HK-2 (cell line): ENCODE results near the gene ZNF292.
"Not testable (repeated sequence)": the region's sequence is repeated elsewhere in the genome, so short reads cannot be mapped to it uniquely, and the experiment has no call there.

ENCODE experiments used
- DNase-seq: peaks from one replicate; pipeline ENCODE4 v3.0.0-alpha.2; 2018; ENCODE audit not compliant: unreplicated experiment

Gene ZNF292

DNA sequence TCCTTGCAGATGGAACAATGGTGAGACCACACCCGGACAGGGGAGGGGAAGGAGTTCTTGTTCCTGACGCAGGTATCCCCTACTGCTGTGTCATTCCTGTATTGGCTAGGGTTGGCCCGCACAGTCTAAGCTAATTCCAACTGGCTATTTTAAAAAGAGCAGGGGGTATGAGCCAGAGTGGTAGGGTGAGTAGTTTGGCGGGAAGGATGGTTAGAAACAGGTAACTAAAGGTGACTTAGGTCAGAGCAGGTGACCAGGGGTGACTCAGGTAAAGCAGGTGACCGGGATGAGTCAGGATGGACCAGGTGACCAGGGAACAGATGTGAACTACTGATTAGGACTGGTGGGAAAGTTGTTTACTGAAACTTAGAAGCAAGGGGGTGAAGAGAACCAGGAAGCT is 58.0 kb downstream of the ZNF292 start:
- no peak for DNase-seq

DNA sequence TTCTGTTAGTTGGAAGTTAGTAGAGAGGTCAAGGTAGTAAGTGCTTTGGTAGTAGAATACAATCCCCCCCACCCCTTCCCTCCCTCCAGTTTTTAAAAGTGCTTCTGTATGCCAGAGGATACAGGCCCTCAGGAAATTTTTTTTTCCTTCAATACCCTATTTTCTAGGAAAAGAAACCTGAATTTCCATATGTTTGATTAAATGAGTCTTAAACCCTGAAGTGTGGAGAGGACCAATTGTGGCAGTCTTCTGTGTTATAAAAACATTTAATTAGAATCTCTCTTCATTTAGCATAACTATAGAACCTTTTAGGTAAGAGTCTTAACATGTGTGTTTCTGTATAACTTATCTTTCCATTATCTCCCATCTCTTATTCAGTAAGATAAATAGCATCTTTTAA is 59.5 kb downstream of the ZNF292 start:
- DNase-seq: no peak

DNA sequence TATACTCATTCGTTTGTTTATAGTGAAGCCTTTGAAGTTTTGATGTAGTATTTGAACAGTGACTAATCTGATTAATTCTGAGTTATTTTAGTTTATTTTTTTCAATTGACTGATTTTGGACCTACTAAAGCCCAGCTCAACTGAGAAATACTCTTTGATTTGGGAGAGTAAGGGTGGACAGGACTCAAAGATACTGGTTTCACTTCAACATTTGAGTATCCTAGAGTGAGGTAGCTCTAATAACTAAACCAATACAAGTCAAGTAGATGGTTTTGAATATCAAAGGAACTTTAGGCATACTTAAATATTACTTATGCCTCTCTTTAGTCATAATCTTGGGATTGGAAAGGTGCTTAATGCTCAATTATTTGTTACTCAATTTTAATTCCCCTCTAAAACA is 65.6 kb downstream of the ZNF292 start:
- DNase-seq: no peak

DNA sequence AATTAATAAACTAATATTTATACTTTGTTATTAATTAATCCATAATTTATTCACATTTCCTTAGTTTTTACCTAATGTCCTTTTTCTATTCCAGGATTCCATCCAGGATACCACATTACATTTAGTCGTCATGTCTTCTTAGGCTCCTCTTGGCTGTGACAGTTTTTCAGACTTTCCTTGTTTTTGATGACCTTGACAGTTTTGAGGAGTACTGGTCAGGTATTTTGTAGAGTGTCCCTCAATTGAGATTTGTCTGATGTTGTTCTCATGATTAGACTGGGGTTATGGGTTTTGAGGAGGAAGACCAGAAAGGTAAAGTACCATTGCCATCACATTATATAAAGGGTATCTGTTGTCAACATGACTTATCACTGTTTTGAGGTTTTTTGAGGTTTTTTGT is 67.3 kb downstream of the ZNF292 start:
- no peak for DNase-seq

DNA sequence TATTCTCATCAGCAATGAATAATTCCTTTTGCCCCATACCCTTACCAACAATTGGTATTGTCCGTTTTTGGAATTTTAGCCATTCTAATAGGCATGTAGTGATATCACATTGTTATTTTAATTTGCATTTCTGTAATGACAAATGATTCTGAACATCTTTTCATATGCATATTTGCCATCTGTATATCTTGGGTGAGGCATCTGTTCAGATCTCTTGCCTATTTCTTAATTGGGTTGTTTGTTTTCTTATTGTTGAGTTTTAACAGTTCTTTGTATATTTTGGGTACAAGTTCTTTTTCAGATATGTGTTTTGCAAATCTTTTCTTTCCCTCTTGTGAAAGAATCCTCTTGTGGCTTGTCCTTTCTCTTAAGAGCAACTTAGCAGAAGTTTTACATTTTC is 69.6 kb downstream of the ZNF292 start:
- DNase-seq: no peak

DNA sequence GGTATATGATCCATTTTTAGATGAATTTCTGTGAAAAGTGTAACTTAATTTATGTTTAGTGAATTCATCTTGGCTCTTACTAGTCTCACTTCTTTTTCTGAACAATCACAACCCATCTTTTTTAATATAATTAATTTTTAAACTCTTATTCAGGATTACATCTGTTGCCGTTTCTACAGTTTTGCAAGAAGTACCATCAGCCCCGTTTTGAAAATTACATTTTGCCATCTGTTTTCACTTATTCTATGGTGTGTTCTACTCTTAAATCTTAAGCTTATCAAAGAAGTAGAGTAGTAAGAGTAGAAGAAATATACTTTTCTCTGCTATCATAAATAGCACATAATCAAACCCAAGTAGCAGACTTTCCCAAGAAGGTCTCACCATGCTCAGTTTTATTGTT is 70.1 kb downstream of the ZNF292 start:
- DNase-seq: no peak

DNA sequence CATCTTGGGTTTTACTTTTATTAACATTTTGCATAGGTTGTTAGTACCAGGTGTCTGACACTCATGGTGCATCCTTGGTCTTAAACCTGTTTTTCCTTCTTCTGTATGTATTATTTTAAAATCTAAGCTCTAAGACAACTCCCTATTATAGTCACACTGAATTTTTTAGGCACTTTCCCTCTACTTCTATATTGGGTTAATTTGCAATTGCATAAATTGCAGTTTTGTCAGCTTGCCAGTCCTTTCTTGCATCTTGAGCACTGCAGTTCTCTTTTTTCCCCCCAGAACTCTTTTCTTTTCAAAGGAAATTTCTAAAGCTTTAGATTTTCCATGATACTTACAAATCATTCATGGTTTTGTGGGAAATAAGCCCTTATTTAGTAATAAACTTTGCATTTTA is 70.6 kb downstream of the ZNF292 start:
- no peak for DNase-seq

DNA sequence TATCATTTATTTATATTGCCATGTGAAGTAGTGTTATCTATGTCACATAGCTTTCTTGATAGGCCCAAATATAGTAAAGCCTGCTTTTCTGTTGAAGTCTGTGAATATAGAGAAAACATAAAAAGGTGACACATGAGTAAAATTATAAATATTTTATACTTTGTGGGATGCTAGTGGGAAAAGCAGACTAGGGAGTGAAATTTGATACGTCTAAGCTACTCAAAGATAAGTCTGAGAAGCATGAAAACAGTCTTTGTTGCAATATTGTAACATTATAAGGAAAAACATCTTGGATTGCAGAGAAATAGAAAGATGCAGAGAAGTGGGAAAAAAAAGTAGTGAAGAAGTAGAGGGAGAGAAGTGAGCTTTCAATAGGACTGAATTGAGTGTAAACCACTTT is 75.4 kb downstream of the ZNF292 start:
- DNase-seq: no peak

DNA sequence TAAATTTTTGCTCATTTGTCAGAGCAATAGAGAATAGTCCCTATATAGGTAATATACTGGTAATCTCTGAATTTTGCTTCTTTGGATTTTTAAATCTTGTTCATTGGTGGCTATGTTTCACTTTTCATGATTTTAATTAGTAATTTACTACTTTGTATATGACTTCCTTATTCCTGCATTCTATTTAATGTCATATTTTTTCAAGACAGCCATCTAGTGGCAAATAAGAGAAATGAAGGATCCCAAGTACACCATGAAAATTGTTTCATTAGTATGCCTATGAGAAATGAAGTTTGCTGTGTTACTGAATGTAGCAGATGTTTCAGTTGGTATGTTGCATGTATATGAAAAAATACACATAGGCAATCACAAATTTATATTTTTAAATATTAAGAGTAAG is 82.4 kb downstream of the ZNF292 start:
- DNase-seq: no peak

DNA sequence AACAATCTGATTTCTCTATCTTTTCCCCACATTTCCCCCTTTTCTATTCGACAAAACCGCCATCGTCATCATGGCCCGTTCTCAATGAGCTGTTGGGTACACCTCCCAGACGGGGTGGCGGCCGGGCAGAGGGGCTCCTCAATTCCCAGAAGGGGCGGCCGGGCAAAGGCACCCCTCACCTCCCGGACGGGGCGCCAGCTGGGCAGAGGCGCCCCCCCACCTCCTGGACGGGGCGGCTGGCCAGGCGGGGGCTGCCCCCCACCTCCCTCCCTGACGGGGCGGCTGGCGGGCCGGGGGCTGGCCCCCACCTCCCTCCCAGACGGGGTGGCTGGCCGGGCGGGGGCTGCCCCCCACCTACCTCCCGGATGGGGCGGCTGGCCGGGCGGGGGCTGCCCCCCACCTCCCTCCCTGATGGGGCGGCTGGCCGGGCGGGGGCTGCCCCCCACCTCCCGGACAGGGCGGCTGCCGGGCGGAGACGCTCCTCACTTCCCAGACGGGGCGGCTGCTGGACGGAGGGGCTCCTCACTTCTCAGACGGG is 83.8 kb downstream of the ZNF292 start:
- not testable (repeated sequence) for DNase-seq

DNA sequence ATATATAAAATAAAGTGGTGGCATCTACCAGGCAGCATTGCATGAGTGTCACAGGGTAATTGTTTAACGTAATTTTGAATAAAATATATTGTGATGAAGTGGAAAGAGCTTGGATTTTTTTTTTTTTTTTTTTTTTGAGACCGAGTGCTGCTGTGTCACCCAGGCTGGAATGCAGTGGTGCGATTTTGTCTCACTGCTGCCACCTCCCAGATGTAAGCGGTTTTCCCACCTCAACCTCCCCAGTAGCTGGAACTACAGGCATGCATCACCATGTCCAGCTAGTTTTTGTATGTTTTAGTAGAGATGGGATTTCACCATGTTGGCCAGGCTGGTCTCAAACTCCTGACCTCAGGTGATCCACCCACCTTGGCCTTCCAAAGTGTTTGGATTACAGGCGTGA is 85.9 kb downstream of the ZNF292 start:
- DNase-seq: no peak

DNA sequence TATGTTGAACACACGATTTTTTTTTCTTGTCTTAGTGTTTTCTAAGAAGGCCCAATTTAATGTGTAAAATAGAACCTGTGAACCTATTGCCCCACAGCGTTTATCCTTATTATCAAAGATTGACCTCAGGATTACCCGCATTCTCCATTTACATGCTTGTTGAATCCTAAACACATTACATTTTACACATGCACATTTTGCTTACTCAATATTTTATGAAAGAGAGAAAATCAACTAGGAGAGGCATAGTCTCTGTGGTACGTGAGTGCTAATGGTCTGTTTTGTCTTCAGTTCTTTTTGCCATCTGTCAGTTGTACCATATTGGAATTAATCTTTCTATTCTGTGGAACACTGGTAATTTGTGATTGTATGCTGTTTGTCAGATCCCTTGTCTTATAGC is 86.9 kb downstream of the ZNF292 start:
- DNase-seq: no peak

DNA sequence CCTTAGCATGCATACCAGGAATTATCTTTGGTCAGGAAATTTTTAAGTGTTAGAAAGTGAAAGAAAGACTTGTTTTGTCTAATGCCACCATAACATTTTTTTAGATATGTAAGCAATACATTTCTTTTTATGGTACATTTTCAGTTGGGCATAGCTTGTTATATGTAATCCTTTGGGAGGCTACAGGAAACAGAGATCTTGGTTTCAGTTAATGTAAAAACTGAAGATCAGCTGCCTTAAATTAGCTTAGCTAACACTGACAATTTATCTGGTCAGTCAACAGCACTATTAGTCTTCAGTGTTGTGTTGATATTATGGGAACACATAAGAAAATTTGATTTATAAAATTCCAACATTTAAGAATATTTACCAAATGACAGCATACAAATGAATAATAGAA is 88.4 kb downstream of the ZNF292 start:
- no peak for DNase-seq

DNA sequence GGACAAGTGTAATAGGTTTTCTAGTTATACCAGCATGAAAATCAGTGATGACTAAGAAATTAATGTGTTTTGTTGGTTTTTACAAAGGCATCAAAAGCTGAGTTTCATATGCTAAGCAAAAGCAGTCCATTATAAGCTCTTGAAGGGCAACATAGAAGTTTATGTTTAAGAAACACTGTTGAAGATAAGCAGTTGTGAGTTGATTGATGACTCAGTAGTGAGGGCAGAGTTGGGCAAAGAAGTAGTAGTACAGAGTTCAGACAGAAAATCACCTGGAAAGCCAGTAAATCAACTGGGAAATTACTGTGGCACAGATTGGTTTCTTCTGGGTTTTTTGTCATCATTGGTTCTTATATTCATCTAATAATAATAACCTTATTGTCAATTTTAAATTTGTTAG is 89.0 kb downstream of the ZNF292 start:
- DNase-seq: no peak

DNA sequence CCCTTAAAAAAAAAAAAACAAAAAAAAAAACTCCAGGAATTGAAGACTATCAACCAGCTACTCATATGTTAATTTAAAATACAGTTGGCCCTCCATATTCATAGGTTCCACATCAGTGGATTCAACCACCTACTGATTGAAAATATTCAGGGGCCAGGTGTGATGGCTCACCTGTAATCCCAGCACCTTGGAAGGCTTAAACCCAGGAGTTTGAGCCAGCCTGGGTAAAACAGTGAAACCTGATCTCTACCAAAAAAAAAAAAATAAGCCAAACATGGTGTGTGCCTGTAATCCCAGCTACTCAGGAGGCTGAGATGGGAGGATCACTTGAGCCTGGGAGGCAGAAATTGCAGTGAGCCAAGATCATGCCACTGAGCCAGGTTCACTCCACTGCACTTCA is 94.7 kb downstream of the ZNF292 start:
- no peak for DNase-seq

DNA sequence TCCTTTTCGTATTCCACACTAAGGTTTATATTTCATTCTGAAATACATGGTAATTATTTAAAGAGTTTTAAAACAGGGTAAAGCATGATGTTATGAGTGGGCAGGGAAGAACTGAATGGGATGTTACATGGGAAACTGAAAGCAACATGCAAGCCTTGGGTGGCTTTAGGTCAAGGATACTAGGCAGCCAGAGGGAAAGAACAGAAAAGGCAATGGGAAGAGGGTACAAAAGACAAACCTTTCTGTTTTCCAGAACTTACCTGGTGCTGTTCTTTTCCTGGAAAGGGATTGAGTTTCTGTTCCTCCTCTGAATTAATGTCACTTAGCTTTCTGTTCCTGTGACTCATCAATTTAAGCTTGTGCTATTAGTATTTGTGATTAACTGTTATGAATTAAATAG is 95.9 kb downstream of the ZNF292 start:
- DNase-seq: no peak

DNA sequence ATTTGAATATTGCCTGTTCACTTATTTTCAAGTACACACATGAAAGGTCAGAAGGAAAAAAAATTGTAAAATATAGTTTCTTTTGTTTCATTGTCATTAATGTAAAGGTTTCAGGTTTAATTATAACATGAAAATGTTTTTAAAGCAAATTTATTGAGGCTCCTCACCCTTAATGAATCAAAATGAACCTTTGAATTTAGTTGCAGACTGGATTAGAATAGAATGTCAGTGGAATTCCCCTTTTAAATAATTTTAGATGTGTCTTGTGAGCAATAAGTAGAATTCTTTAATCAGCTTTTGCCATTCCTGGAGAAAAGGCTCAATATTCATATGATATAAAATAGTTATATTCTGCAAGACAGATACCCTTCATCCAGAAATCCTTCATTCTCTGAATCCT is 96.4 kb downstream of the ZNF292 start:
- no peak for DNase-seq

DNA sequence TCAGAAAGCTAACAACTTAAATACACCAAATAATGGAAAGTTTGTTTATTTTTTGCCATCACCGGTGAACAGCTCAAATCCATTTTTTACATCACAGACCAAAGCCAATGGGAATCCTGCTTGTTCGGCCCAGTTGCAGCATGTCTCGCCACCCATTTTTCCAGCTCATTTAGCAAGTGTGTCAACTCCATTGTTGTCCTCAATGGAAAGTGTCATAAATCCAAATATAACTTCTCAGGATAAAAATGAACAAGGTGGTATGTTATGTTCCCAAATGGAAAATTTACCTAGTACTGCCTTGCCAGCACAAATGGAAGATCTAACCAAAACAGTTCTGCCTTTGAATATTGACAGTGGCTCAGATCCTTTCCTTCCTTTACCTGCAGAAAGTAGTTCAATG is 101.7 kb downstream of the ZNF292 start:
- DNase-seq: no peak

DNA sequence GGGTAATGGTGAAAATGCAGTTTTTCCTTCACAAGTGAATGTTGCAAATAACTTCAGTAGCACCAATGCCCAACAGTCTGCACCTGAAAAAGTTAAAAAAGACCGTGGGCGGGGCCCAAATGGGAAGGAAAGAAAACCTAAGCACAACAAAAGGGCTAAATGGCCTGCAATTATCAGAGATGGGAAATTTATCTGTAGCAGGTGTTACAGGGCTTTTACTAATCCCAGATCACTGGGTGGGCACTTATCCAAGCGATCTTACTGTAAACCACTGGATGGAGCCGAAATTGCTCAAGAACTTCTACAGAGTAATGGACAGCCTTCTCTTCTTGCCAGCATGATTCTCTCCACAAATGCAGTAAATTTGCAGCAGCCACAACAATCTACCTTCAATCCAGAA is 102.2 kb downstream of the ZNF292 start:
- no peak for DNase-seq

DNA sequence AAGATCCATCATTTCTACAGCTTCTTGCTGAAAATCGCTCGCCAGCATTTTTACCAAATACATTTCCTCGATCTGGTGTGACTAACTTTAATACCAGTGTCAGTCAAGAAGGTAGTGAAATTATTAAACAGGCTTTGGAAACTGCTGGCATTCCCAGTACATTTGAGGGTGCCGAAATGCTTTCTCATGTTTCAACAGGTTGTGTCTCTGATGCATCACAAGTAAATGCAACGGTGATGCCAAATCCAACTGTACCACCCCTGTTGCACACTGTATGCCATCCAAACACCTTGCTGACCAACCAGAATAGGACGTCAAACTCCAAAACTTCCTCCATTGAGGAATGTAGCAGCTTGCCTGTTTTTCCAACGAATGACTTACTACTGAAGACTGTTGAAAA is 102.6 kb downstream of the ZNF292 start:
- no peak for DNase-seq

DNA sequence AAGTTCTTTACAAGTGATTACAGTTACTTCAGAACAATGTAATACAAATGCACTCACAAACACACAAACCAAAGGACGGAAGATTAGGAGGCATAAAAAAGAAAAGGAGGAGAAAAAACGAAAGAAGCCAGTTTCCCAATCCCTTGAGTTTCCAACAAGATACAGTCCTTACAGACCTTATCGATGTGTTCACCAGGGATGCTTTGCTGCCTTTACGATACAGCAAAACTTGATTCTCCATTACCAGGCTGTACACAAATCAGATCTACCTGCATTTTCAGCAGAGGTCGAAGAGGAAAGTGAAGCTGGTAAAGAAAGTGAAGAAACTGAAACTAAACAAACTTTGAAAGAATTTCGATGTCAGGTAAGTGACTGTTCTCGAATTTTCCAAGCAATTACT is 104.4 kb downstream of the ZNF292 start:
- no peak for DNase-seq

DNA sequence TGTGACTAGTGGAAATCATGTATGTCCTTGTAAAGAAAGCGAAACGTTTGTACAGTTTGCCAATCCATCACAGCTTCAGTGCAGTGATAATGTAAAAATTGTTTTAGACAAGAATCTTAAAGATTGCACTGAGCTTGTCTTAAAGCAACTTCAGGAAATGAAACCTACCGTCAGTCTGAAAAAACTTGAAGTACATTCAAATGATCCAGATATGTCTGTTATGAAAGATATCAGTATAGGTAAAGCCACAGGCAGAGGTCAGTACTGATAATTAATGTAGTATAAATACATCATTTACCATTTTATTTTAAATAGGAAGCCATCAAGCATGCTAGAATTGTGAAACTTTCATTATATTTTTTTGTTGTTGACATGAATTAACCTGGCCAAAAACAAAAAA is 106.2 kb downstream of the ZNF292 start:
- no peak for DNase-seq

DNA sequence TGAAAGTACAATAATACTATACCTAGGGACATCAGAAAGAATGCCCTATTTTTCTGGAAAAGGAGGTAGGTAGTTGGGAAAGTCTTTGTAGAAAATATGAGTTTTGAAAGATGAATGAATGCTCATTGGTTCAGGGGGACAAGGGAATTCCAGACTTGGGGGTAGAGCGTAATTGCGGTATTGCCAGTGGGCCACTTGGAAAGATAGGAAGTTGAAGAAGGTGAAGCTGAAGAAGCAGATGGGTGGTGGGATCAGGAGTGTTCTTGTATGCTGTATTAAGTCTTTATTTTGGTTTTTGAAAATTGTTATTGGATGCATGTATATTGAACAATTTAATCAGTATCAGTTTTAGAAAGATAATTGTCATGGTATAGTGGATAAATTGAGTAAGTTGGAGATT is 109.1 kb downstream of the ZNF292 start:
- no peak for DNase-seq

DNA sequence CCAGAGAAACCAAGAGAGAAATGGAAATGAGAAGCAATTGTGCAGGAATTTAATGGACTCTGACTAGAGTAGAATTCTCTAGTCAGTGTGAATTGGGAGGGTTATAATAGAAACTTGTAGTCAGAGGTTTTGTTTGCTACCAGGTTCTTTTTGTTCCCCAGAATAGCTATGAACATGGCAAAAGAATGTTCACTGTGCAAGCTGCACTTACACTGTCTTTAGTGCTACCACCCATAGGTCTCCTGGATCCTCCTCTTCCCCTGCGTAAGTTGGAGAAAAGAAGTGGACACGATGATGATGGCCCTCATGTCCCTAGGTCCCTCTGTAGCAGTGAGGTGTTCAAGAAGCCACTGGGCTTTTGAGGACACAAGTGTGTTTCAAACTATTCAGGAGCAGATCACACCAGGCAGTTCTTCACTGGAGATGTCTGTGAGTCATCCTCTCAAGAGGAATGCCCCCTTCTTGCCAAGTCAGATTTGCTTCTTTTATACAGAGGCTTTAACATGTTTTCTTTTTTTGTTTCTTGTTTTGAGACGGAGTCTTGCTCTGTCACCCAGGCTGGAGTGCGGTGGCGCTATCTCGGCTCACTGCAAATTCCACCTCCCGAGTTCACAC is 119.4 kb downstream of the ZNF292 start:
- no peak for DNase-seq
